Hepatocyte (in vitro differentiated cells): Measurements from ENCODE around the gene ZNF423. TPM values are rescaled to one million over a fixed set of nuclear protein-coding genes. Genes with fewer than 3 reads are reported as not detected.

Experiments used
- DNase-seq: peaks from one replicate; pipeline ENCODE4 v3.0.0-alpha.2; 2016; ENCODE audit warnings: low spot score
- H2AFZ ChIP-seq: fragments of 200-600 bp; sonication (generic); 2 replicates; pipeline ENCODE4 v1.6.0; 2016; ENCODE audit warnings: antibody characterized with exemption, mild to moderate bottlenecking
- H3K27ac ChIP-seq: fragments of 200-600 bp; sonication (generic); 2 replicates; pipeline ENCODE4 v1.5.1; 2016; ENCODE audit warnings: mild to moderate bottlenecking
- H3K27me3 ChIP-seq: fragments of 200-600 bp; sonication (generic); 2 replicates; pipeline ENCODE4 v1.6.1; 2016
- H3K36me3 ChIP-seq: fragments of 200-600 bp; sonication (generic); replicated peaks from 2 replicates; pipeline ENCODE4 v1.5.1; 2016; ENCODE audit warnings: low read depth; ENCODE audit not compliant: insufficient read depth
- H3K4me1 ChIP-seq: fragments of 200-600 bp; sonication (generic); 2 replicates; pipeline ENCODE4 v1.5.1; 2016; ENCODE audit warnings: mild to moderate bottlenecking, moderate library complexity; ENCODE audit not compliant: insufficient read depth
- H3K4me2 ChIP-seq: fragments of 200-600 bp; sonication (generic); 2 replicates; pipeline ENCODE4 v1.6.0; 2016
- H3K4me3 ChIP-seq: fragments of 200-600 bp; sonication (generic); 2 replicates; pipeline ENCODE4 v1.5.1; 2016; ENCODE audit warnings: mild to moderate bottlenecking
- H3K79me2 ChIP-seq: fragments of 200-600 bp; sonication (generic); 2 replicates; pipeline ENCODE4 v1.6.0; 2017; ENCODE audit warnings: mild to moderate bottlenecking
- H3K9me2 ChIP-seq: fragments of 200-600 bp; sonication (generic); replicated peaks from 2 replicates; pipeline ENCODE4 v1.6.0; 2017; ENCODE audit warnings: mild to moderate bottlenecking; ENCODE audit not compliant: insufficient read depth
- H3K9me3 ChIP-seq: fragments of 200-600 bp; sonication (generic); 2 replicates; pipeline ENCODE4 v1.5.1; 2016; ENCODE audit warnings: low read depth, mild to moderate bottlenecking
- H4K20me1 ChIP-seq: fragments of 200-600 bp; sonication (generic); 2 replicates; pipeline ENCODE4 v1.6.0; 2016; ENCODE audit warnings: mild to moderate bottlenecking; ENCODE audit not compliant: insufficient read depth, poor library complexity, severe bottlenecking
- CTCF ChIP-seq: fragments of 200-600 bp; sonication (generic); IDR thresholded peaks from 2 replicates; pipeline ENCODE4 v1.5.1; 2016; ENCODE audit warnings: antibody characterized with exemption, mild to moderate bottlenecking; ENCODE audit not compliant: poor library complexity
- EZH2 ChIP-seq: fragments of 200-600 bp; sonication (generic); IDR thresholded peaks from 2 replicates; pipeline ENCODE4 v1.6.1; 2016; ENCODE audit warnings: antibody characterized with exemption, mild to moderate bottlenecking, borderline replicate concordance
- EZH2phosphoT487 ChIP-seq: fragments of 200-600 bp; sonication (generic); IDR thresholded peaks from one replicate; pipeline ENCODE4 v1.6.1; 2018; ENCODE audit warnings: antibody characterized with exemption, mild to moderate bottlenecking, low read depth, moderate library complexity; ENCODE audit not compliant: unreplicated experiment, severe bottlenecking
- WGBS: methylation state at CpG from one replicate; pipeline ENCODE4 v1.1.6; 2016; ENCODE audit warnings: low lambda C conversion rate; ENCODE audit errors: missing lambda C conversion rate; 5-methylcytosine and 5-hydroxymethylcytosine counted together
- polyA plus RNA-seq: library from polyadenylated mRNA; unstranded; fragments of >200 nt; fragmentation: Nextera tagmentation; extraction: Ambion mirVana; gene quantifications from 2 replicates; pipeline ENCODE4 v1.2.1, GENCODE V29; 2016
- total RNA-seq: library from RNA; depleted of rRNA; stranded (reverse); fragments of >200 nt; gene quantifications from 2 replicates; pipeline ENCODE4 v1.2.3, GENCODE V29; 2014

Gene ZNF423
- total and polyA plus RNA-seq, 2 experiments from 2014 or later: 9.6 to 11.8 TPM

GRCh38 chr16:49478616-49479015, 377.3 kb downstream of the ZNF423 start:
- DNase-seq: no peak
- Histone ChIP-seq H3K4me1 (no peaks in the 10 kb centered on the region), H3K79me2 (no peaks in the 10 kb centered on the region), H3K9me2 (no peaks in the 10 kb centered on the region), H3K27ac (no peak overlapping the region), H4K20me1 (no peaks in the 10 kb centered on the region), H3K4me3 (no peak overlapping the region), H3K9me3 (no peaks in the 10 kb centered on the region), H3K27me3 (peaks cover 19% of the 10 kb centered on the region), H2AFZ (no peak overlapping the region), H3K36me3 (no peaks in the 10 kb centered on the region), H3K4me2 (no peak overlapping the region)
- no peak for TF ChIP-seq CTCF
- no peak for TF ChIP-seq EZH2
- no peak for TF ChIP-seq EZH2phosphoT487

- H2AFZ ChIP-seq: no peak overlapping the region
- H3K9me3 ChIP-seq: no peaks in the 10 kb centered on the region
- WGBS: 77% methylated on average over 3 of the region's 3 CpGs
- no peak for DNase-seq
- no peaks in the 10 kb centered on the region for H3K9me2 ChIP-seq
- no peak overlapping the region for H3K4me2 ChIP-seq
- H3K4me1 ChIP-seq: no peaks in the 10 kb centered on the region
- no peak for TF ChIP-seq EZH2
- TF ChIP-seq EZH2phosphoT487: no peak
- TF ChIP-seq CTCF: no peak
- no peak overlapping the region for H3K4me3 ChIP-seq
- H3K79me2 ChIP-seq: no peaks in the 10 kb centered on the region
- H4K20me1 ChIP-seq: no peaks in the 10 kb centered on the region
- no peaks in the 10 kb centered on the region for H3K36me3 ChIP-seq
- peaks cover 19% of the 10 kb centered on the region for H3K27me3 ChIP-seq
- no peak overlapping the region for H3K27ac ChIP-seq
These were observed 377.8 kb downstream of the ZNF423 start for GRCh38 chr16:49478107-49478506.

GRCh38 chr16:49477250-49477895, 378.5 kb downstream of the ZNF423 start:
- Histone ChIP-seq H3K79me2 (no peaks in the 10 kb centered on the region), H3K27ac (no peak overlapping the region)

More at GRCh38 chr16:49477250-49477895, 378.5 kb downstream of the ZNF423 start:
- peaks cover 19% of the 10 kb centered on the region for H3K27me3 ChIP-seq
- H4K20me1 ChIP-seq: no peaks in the 10 kb centered on the region
- H3K4me3 ChIP-seq: no peak overlapping the region
- H3K4me1 ChIP-seq: no peaks in the 10 kb centered on the region
- H3K4me2 ChIP-seq: no peak overlapping the region
- no peaks in the 10 kb centered on the region for H3K36me3 ChIP-seq
- TF ChIP-seq CTCF: no peak
- TF ChIP-seq EZH2: no peak
- TF ChIP-seq EZH2phosphoT487: no peak
- no peak overlapping the region for H2AFZ ChIP-seq
- H3K9me3 ChIP-seq: no peaks in the 10 kb centered on the region
- H3K9me2 ChIP-seq: no peaks in the 10 kb centered on the region
- DNase-seq: no peak
